Right forelimb (tissue), 1 donor: ENCODE results near the gene SLC25A51.

Source experiments
- DNase-seq: peaks from one replicate; pipeline ENCODE4 v3.0.0-alpha.2; 2018

SLC25A51 gene

GRCh38 chr9:37903647-37904444 lies at the start of gene SLC25A51:
SLC25A51 (minus strand) TSS chr9:37904127; CDS start chr9:37888550, 15,577 bp downstream.
- DNase-seq: peak; percentile 99

GRCh38 chr9:37953206-37953774 lies 49.4 kb upstream of the SLC25A51 start:
- no peak for DNase-seq

GRCh38 chr9:37952731-37953130 lies 48.8 kb upstream of the SLC25A51 start:
- no peak for DNase-seq

- no peak for DNase-seq
Measured at GRCh38 chr9:37951671-37952449, 47.9 kb upstream of the SLC25A51 start.

GRCh38 chr9:37950561-37950960 lies 46.6 kb upstream of the SLC25A51 start:
- no peak for DNase-seq

GRCh38 chr9:37949576-37949975 lies 45.6 kb upstream of the SLC25A51 start:
- no peak for DNase-seq

- no peak for DNase-seq
Measured at GRCh38 chr9:37948417-37948980, 44.6 kb upstream of the SLC25A51 start.

- no peak for DNase-seq
Measured at GRCh38 chr9:37947977-37948376, 44.0 kb upstream of the SLC25A51 start.

GRCh38 chr9:37947471-37947870 lies 43.5 kb upstream of the SLC25A51 start:
- no peak for DNase-seq

GRCh38 chr9:37946971-37947370 lies 43.0 kb upstream of the SLC25A51 start:
- no peak for DNase-seq

GRCh38 chr9:37946041-37946440 lies 42.1 kb upstream of the SLC25A51 start:
- no peak for DNase-seq

GRCh38 chr9:37944671-37945481 lies 40.9 kb upstream of the SLC25A51 start:
- DNase-seq: no peak

GRCh38 chr9:37944266-37944650 lies 40.3 kb upstream of the SLC25A51 start:
- DNase-seq: no peak

GRCh38 chr9:37943345-37944265 lies 39.7 kb upstream of the SLC25A51 start:
- DNase-seq: peak; percentile 72

GRCh38 chr9:37942621-37943344 lies 38.9 kb upstream of the SLC25A51 start:
- DNase-seq: no peak

GRCh38 chr9:37941253-37941652 lies 37.3 kb upstream of the SLC25A51 start:
- DNase-seq: no peak

GRCh38 chr9:37939575-37940095 lies 35.7 kb upstream of the SLC25A51 start:
- DNase-seq: no peak

- DNase-seq: no peak
Measured at GRCh38 chr9:37938121-37938891, 34.4 kb upstream of the SLC25A51 start.

GRCh38 chr9:37937366-37937765 lies 33.4 kb upstream of the SLC25A51 start:
- DNase-seq: no peak

- DNase-seq: no peak
Measured at GRCh38 chr9:37936965-37937364, 33.0 kb upstream of the SLC25A51 start.
